SK-N-SH treated with all-trans-retinoic acid at 6 μM for 48 hours (cell line): ENCODE measurements around the gene ALPL.

Experiments used
- ATAC-seq: fragments of 200-7000 bp; cut with Tn5 transposase; 3 replicates; pipeline ENCODE4 v1.9.1; 2020; ENCODE audit warnings: mild to moderate bottlenecking, moderate library complexity
- BACH2 ChIP-seq: fragments of 250-450 bp; sonication (Bioruptor Pico); IDR thresholded peaks from 2 replicates; pipeline ENCODE4 v1.9.0; 2021; ENCODE audit warnings: mild to moderate bottlenecking, borderline replicate concordance
- CREB5 ChIP-seq: fragments of 250-450 bp; sonication (Bioruptor Pico); IDR thresholded peaks from 2 replicates; pipeline ENCODE4 v1.5.1; 2020; ENCODE audit warnings: low read depth, mild to moderate bottlenecking, moderate library complexity
- CSRNP3 ChIP-seq: fragments of 250-450 bp; sonication (Bioruptor Pico); IDR thresholded peaks from 2 replicates; pipeline ENCODE4 v1.5.1; 2021; ENCODE audit warnings: mild to moderate bottlenecking, moderate library complexity
- ESRRG ChIP-seq: fragments of 250-450 bp; sonication (Bioruptor Pico); IDR thresholded peaks from 2 replicates; pipeline ENCODE4 v1.6.1; 2021; ENCODE audit warnings: mild to moderate bottlenecking
- GLIS3 ChIP-seq: fragments of 250-450 bp; sonication (Bioruptor Pico); IDR thresholded peaks from 2 replicates; pipeline ENCODE4 v1.5.0; 2020; ENCODE audit warnings: mild to moderate bottlenecking, moderate library complexity
- ISL1 ChIP-seq: fragments of 250-450 bp; sonication (Bioruptor Pico); IDR thresholded peaks from 2 replicates; pipeline ENCODE4 v2.1.2; 2022; ENCODE audit warnings: mild to moderate bottlenecking, moderate library complexity
- OSR1 ChIP-seq: fragments of 250-450 bp; sonication (Bioruptor Pico); IDR thresholded peaks from 2 replicates; pipeline ENCODE4 v1.8.0; 2022; ENCODE audit warnings: moderate library complexity, mild to moderate bottlenecking, inconsistent platforms
- PATZ1 ChIP-seq: fragments of 250-450 bp; sonication (Bioruptor Pico); IDR thresholded peaks from 2 replicates; pipeline ENCODE4 v1.8.0; 2020; ENCODE audit warnings: mild to moderate bottlenecking, moderate library complexity, borderline replicate concordance
- POU6F1 ChIP-seq: fragments of 250-450 bp; sonication (Bioruptor Pico); IDR thresholded peaks from 2 replicates; pipeline ENCODE4 v1.8.0; 2021; ENCODE audit warnings: low read depth, mild to moderate bottlenecking, moderate library complexity, borderline replicate concordance
- PPARA ChIP-seq: fragments of 250-450 bp; sonication (Bioruptor Pico); IDR thresholded peaks from 2 replicates; pipeline ENCODE4 v1.5.0; 2020; ENCODE audit warnings: mild to moderate bottlenecking, borderline replicate concordance
- RARB ChIP-seq: fragments of 250-450 bp; sonication (Bioruptor Pico); IDR thresholded peaks from 2 replicates; pipeline ENCODE4 v1.8.0; 2021; ENCODE audit warnings: mild to moderate bottlenecking, moderate library complexity
- SNAI2 ChIP-seq: fragments of 250-450 bp; sonication (Bioruptor Pico); IDR thresholded peaks from 2 replicates; pipeline ENCODE4 v1.5.0; 2020; ENCODE audit warnings: mild to moderate bottlenecking, moderate library complexity
- TCF4 ChIP-seq: fragments of 250-450 bp; sonication (Bioruptor Pico); IDR thresholded peaks from 2 replicates; pipeline ENCODE4 v1.8.0; 2021; ENCODE audit warnings: mild to moderate bottlenecking, moderate library complexity, borderline replicate concordance
- TOX ChIP-seq: fragments of 250-450 bp; sonication (Bioruptor Pico); IDR thresholded peaks from 2 replicates; pipeline ENCODE4 v1.8.0; 2021; ENCODE audit warnings: mild to moderate bottlenecking, moderate library complexity, borderline replicate concordance
- TSHZ2 ChIP-seq: fragments of 250-450 bp; sonication (Bioruptor Pico); IDR thresholded peaks from 2 replicates; pipeline ENCODE4 v1.5.0; 2020; ENCODE audit warnings: mild to moderate bottlenecking, moderate library complexity
- ZC3H10 ChIP-seq: fragments of 250-450 bp; sonication (Bioruptor Pico); IDR thresholded peaks from 2 replicates; pipeline ENCODE4 v1.5.1; 2021; ENCODE audit warnings: mild to moderate bottlenecking, moderate library complexity
- ZFP3 ChIP-seq: fragments of 250-450 bp; sonication (Bioruptor Pico); IDR thresholded peaks from 2 replicates; pipeline ENCODE4 v1.5.0; 2020; ENCODE audit warnings: mild to moderate bottlenecking, moderate library complexity
- ZFP30 ChIP-seq: fragments of 450-650 bp; formaldehyde crosslinking; IDR thresholded peaks from 2 replicates; pipeline ENCODE4 v1.5.0; 2022; ENCODE audit warnings: mild to moderate bottlenecking, moderate library complexity
- ZNF565 ChIP-seq: fragments of 450-650 bp; formaldehyde crosslinking; conservative IDR thresholded peaks from 2 replicates; pipeline ENCODE4 v1.5.0; 2020; ENCODE audit warnings: low read depth, mild to moderate bottlenecking, moderate library complexity
- ZNF70 ChIP-seq: fragments of 450-650 bp; formaldehyde crosslinking; IDR thresholded peaks from 2 replicates; pipeline ENCODE4 v1.5.0; 2020; ENCODE audit warnings: mild to moderate bottlenecking, moderate library complexity
- ZNF8 ChIP-seq: fragments of 450-650 bp; formaldehyde crosslinking; IDR thresholded peaks from 2 replicates; pipeline ENCODE4 v1.5.0; 2020; ENCODE audit warnings: mild to moderate bottlenecking, moderate library complexity

Gene ALPL

GRCh38 chr1:21607549-21608529 lies 98.6 kb downstream of the ALPL start (continued):
- no peak for TF ChIP-seq PATZ1 (CRISPR knock-in tag)

- TF ChIP-seq GLIS3 (CRISPR knock-in tag) (no peak), TCF4 (CRISPR knock-in tag) (no peak), TOX (no peak), ZC3H10 (CRISPR knock-in tag) (no peak), CREB5 (CRISPR knock-in tag) (no peak), ESRRG (CRISPR knock-in tag) (no peak)
- no peak for ATAC-seq
These were observed 99.6 kb downstream of the ALPL start for GRCh38 chr1:21608798-21609197.

GRCh38 chr1:21610027-21610426 lies 100.8 kb downstream of the ALPL start:
- no peak for TF ChIP-seq OSR1 (CRISPR knock-in tag)
- no peak for TF ChIP-seq POU6F1 (CRISPR knock-in tag)
- no peak for TF ChIP-seq TOX
- no peak for TF ChIP-seq ZNF70 (CRISPR knock-in tag)
- TF ChIP-seq SNAI2 (CRISPR knock-in tag): no peak
- TF ChIP-seq ZFP30 (CRISPR knock-in tag): no peak
- TF ChIP-seq GLIS3 (CRISPR knock-in tag): no peak
- TF ChIP-seq ZC3H10 (CRISPR knock-in tag): no peak
- TF ChIP-seq PATZ1 (CRISPR knock-in tag): no peak
- TF ChIP-seq ZNF8 (CRISPR knock-in tag): no peak
- no peak for ATAC-seq

- ATAC-seq: no peak
- TF ChIP-seq ISL1: no peak
- TF ChIP-seq ZC3H10 (CRISPR knock-in tag): no peak
- TF ChIP-seq CSRNP3 (CRISPR knock-in tag): no peak
- TF ChIP-seq ZFP30 (CRISPR knock-in tag): no peak
- TF ChIP-seq TOX: no peak
- TF ChIP-seq TCF4 (CRISPR knock-in tag): no peak
- no peak for TF ChIP-seq RARB (CRISPR knock-in tag)
- no peak for TF ChIP-seq ZNF565 (CRISPR knock-in tag)
- no peak for TF ChIP-seq ZFP3 (CRISPR knock-in tag)
- TF ChIP-seq ZNF70 (CRISPR knock-in tag): no peak
- no peak for TF ChIP-seq TSHZ2 (CRISPR knock-in tag)
- no peak for TF ChIP-seq PPARA
- no peak for TF ChIP-seq OSR1 (CRISPR knock-in tag)
- no peak for TF ChIP-seq SNAI2 (CRISPR knock-in tag)
- TF ChIP-seq GLIS3 (CRISPR knock-in tag): no peak
- no peak for TF ChIP-seq BACH2 (CRISPR knock-in tag)
These were observed 102.0 kb downstream of the ALPL start for GRCh38 chr1:21610989-21611785.
